ENCODE data around the gene MN1.

MN1 gene

DNA sequence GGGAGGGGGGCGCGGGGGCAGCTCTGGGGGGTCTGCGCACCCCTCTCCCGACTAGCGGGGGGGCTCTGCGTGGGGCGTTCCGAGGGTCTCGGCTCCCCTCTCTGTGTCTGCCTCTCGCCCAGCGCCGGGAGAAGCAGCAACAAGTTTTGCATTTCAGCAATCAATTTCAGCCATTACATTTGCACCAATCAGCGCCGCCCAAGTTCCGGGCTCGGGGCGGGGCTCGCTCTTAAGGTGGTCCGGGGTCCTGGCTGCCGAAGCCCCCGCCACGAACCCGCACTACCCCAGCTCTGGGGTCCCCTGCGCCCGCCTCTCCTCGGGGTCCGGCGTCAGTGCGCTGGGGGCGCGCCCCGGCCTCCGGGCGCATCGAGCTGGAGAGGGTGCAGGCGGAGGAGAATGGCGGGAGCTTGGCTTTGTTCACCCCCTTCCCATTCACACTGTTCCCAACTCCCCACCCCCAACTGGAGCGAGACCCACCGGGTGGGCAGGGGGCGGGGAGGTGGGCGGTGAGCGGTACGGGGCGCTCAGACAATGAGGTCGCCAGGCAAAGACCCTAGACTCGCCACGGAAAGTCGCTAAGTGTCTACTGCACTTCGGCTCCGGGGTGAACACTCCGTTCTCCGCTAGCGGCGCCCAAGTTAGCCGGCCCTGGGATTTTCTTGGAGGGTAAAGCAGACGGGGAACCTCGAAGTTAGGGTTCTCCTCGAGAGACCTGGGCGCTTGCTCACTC lies at the start of gene MN1:
MN1 (minus strand) TSS at position 141 of the 730 bp plus-strand sequence. CDS start 1,213 bp downstream, outside the sequence.
- peak; percentile 85 for DNase-seq

DNA sequence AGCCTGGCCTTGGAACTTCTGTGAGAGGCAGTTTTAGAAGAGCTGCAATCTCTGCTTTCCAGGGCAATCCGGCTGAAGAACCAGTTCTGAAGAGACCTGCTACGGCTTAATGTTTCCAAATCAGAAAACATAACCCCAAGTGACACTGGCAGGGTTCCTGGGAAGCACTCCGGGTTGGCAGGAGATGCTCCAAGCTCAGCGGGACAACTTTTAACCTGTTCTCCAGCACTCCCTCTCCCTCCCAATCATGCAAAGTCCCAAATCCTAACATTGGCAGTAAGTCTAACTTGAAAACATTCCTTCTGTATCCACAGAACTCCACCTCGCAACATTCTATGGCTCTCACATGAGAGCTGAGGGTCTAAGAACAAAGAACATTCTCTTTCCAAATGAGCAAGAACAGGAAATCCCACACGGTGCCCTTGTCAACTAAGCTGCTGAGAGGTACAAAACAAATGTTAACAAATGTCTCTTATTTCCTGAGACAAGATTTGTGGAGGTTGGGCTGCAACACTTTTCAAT lies 48.5 kb upstream of the MN1 start:
- DNase-seq: peak; percentile 56

DNA sequence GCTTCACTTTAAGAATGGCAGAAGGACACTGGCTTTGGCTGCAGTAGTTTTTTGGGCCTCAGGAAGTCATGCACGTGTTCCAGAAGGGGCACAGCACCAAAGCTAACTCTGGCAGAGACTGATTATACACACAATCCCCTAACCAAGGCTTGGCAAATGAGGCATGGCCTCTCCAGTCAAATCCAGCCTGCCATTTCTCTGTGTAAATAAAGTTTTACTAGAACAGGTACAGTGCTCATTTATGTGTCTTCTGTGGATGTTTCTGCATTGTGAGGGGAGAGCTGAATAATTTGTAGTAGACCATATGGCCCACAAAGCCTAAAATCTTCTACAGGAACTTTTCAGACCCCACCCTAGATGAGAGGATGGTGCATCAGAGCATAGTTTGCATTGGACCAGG lies 46.4 kb upstream of the MN1 start:
- no peak for DNase-seq

DNA sequence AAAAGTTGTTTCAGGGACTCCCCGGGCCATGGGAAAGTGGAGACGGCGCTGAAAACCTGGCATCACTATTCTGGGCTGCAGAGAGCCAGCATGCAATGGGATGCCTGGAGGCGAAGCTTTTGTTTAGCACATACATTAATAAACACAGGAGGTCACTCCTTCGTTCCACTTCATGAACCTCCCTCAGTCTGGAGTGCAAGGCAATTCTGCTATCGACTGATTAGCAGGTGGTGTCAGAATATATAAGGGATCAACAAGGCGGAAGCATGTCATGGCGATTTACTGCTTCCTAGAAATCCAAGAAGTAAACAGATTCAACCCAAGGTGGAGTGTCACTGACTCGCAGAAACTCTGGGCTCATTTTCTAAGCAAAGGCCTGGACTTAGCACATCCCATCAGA lies 45.4 kb upstream of the MN1 start:
- DNase-seq: no peak

DNA sequence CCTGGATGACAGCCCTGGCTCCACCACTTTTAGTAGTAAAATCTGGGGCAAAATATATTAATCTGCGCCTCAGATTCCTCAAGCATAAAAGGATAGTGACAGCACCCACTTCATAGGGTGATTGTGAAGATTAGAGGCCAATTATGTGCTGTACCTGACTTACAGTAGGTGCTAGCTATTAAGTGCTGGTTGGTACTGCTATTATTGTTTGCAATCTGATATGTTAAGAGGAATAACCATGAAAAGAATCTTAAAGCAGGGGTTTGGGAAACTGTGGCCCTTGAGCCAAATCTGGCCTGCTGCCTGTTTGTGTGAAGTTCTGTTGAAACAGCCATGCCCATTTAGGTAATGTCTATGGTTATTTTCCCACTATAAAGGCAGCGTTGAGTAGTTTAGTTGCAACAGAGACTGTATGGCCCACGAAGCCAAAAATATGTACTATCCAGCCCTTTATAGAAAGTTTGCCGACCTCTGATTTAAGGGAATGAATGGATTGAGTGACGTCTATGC lies 44.7 kb upstream of the MN1 start:
- no peak for DNase-seq

DNA sequence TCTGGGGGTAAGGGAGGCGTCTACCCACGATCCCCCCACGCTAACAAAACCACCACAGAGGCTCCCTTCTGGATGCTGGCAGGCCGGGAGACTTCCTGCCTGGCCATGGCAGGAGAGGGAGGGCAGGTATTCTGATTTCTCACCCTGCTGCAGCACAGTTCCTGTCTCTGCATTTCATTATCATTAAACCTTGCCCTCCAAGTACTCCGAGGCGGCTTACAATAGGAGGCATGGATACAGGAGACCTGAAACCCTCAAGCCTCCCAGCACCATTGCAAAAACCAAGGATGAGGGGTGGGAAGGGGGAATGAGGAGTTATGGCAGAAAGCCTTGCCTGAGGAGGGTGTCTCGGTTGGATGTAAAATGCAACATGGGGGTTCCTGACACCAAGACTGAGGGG lies 44.1 kb upstream of the MN1 start:
- no peak for DNase-seq

DNA sequence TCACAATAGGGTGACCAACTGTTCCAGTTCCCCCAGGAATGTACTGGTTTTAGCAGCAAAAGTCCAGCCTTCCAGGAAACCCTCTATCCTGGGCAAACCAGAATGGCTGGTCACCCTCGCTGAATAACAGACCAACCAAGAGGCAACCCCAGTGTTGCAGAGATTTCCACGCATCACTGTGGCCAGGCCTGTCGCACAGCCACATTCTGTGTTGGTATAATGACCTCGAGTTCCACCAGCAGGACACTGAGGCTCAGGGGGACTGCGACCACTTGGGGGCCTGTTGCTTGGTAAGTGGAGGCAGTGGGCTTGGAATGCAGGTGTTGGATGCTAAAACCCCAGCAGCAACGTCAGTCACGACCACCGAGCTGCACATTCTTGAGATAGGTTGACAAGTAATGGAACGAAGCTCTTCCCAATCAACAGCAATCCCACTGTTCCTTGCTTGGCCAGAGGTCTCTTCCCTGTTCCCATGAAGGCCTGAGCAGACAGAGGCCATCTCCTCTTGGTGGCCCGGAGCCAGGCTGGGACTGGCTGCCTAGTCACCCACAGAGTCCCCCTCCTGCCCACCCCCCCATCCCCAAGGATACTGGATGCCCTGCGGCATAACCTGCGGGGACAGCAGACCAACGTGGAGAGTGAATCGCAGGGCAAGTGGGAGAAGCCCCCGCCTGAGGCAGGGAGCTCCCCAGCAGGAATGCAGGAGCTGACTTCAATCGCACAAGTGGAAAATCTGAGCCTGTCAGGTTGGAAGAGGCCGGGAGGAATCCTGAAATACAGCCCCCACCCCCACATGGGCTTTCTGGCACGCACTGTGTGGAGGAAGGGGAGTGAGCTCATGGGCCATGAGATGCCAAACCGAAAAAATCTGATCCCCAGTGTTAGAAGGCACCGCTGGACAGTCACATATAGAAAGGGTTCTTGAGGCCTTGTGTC lies 43.4 kb upstream of the MN1 start:
- peak; percentile 80 for DNase-seq

DNA sequence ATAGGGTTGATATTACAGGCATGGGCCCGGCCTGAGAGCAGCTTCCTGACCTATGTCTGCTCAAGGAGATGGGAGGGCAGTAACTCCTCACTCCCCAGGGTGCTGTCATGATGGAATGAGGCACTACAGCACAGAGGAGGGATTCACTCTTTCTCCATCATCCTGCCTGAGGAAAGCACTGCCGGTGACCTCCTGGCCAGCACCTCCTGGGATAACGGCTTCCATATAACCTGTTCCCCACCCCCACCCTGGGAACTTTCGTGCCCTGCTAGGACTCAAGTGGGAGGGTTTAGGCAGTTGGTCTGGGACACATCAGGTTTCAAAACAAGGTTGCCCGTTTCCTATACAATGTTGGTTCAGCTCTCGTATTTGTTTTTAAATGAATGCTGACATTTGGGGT lies 42.7 kb upstream of the MN1 start:
- peak; percentile 30 for DNase-seq

DNA sequence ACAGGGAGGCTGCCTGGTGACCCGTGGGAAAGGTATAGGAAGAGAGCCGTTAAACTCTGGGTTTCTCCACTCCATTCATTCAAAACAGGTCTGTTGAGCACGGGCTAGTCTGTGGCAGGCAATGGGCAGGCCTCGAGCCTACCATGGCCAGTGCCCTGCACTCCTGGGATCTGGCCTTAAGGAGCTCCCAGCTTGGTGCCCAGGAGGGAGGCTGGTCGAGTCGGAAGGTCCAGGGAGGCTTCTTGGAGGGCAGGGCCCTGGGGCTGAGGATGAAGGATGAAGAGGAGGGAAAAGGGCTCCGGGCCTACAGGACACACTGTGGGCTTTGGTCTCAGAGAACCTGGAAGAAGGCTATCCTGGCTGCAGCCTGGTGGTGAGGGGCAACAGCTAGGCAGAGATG lies 41.9 kb upstream of the MN1 start:
- peak; percentile 41 for DNase-seq

DNA sequence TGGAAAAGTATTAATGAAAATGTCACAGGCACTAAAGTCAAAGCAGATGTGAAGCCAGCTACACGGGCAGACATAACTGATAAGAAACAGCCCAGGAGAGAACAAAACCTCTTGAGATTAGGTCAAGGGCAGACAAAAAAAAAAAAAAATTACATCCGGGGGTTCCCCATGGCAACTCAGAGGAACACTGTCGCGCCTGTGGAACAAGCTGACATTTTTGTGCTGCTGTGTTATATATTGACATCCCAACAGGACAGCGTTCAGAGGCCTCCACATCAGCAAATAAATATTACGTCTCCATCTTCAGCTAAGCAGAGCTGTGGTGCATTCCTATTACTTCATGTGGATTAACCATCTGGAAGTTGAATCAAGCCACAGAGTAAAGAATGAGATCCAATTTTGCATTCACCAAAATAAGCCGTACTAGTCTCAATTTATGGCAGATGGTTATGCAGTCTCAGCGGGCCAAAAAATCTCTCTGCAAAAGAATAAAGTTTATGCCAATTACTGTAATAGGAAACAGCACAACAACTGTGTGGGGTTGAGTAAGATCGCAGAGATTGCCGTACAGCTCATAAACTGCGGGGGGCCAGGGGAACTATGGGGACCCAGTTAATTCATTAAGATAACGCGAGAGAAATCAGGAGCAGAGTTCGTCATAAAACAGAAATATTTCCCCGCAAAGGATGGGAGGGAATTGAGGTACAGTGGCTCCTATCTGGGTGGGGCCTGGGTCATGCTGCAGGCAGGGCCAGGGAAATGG lies 41.3 kb upstream of the MN1 start:
- peak; percentile 49 for DNase-seq

DNA sequence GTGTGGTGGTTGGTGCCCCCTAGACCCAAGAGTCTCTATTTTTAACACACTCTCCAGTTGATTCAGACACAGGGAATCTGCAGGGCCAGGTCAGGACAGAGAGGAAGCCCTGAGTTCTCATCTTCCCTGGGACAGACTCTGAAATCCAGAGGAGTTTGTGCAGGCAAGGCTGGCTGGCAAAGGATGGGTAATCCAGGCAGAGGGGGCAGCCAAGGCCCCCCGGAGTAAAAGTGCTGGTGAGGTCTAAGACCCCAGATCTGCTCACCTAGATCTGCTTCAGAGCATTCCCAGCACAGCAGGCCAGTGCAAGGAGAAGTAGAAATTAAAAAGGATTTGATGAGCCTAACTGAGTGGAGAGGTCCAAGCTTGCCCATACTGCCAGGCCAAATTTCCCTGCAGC lies 40.6 kb upstream of the MN1 start:
- DNase-seq: no peak

DNA sequence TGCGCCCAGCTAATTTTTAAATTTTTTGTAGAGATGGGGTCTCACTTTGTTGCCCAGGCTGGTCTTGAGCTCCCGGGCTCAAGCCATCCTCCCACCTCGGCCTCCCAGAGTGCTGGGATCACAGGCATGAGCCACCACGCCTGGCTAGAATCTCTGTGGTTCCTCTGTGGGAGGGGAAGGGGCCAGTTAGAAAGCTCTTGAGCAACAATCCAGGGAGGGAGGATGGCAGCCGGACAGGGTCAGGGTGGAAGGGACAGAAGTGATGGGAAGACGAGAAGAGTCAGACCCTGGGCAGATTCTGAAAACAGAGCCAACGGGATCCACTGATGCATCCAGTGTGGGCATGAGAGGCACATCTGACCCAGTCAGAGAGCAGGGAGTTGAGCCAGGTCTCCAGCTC lies 38.9 kb upstream of the MN1 start:
- peak; percentile 10 for DNase-seq

DNA sequence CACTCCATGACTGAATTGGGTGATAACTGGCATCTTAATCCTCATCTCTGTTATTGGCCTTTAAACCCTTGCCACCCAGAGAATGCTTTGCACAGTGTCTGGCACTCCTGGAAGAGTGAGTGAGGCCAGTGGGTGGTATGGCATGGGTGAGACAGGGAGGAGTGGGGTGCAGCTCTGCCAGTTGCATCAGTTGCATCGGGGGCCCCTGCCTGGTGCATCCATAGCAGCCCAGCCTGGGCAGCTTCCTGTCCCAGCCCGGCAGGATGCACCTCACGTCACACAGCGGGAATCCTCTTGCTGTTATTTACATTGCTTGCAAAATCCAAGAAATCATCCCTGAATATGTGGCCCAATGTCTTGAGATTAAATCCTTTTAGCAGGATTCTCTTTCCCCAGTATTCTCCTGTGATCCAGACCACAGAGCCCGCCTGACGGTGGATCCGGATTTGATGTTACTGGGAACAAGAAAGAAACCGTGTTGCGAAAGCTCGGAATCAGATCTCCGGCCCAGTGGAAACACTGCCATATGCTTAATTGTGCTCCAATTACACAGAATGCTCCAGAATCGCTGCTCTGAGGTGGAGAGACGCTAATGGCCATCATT lies 37.6 kb upstream of the MN1 start:
- peak; percentile 34 for DNase-seq

DNA sequence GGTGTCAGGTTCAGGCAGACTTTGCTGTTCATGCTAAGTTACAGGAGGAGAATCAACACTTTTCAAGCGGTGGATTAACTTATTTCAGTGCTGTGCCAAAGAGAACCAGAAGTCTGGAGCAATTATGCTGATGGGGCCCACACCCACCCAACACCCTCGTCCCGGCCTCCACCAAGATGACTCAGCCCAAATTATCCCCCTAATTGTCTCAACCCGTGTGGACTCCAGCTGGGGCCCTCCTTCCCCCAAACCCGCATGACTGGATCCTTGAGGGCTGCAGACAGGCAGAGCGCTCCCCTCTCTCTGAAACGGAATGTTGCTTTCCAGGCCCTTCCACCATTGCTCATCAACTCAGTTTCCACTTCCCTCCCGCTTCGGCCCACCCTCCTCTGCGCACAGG lies 34.6 kb upstream of the MN1 start:
- no peak for DNase-seq

DNA sequence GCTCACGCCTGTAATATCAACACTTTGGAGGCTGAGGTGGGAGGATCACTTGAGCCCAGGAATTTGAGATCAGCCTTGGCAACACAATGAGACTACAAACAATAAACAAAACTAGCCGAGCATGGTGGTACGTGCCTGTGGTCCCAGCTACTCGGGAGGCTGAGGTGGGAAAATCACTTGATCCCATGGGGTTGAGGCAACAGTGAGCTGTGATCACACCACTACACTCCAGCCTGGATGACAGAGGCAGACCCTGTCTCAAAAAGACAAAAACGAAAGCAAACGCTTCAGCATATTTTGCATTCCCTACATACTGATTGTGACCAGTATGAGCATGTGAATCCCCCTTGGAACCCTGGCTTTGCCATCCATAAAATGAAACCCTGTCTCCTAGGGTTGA lies 33.9 kb upstream of the MN1 start:
- no peak for DNase-seq

DNA sequence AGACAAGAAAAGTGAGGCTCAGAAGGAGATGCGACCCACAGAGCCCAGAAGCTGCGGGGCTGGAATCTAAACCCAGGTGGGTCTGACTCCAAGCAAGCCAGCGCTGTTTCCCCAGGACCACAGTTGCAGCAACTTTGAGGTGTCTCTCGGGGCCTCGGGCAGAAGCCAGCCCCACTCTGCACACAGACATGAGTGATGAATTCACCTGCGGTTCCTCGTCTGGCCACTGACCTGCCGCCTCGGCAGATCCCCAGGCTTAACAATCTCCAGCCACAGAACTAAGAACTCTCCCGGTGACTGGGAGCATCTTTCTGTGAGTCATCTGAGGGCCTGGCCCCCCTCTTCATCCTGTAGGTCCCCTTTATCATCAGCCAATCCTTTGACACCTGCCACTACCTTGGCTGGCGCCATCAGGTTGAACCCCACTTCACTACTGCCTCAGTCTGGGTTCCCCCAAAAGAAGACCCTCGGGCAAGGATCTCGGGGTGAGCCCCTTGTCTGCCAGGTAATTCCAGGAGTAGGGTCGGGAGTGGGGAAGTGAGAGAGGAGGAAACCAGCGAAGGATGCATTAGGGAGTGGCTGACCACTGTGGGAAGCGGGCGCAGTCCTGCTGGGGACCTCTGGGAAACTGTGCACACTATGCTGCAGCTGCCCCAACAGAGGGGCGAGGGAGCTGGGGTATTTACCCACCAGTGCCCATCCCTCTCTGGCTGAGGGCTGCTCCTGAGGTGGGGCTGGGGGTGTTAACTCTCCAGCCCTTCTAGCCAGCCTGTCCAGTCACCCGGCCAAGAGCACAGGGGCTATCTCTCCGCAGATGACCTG lies 33.0 kb upstream of the MN1 start:
- no peak for DNase-seq

DNA sequence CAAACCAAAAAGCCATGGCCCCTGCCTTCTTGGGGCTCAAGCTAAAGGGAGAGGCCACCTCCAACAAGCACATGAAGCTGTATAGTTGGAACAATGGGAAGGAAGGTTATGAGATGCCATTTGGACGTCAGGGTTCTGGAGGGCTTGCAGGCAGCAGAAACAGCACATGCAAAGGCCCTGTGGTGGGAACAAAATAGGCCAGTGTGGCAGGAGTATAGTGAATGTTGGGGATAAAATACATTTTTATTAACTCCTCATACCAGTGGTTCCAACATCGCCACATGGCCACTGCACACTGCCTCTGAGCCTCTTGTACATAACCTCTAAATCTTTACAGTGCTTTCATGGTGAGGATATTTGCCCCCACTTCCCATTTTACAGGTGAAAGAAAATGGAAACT lies 32.2 kb upstream of the MN1 start:
- no peak for DNase-seq

DNA sequence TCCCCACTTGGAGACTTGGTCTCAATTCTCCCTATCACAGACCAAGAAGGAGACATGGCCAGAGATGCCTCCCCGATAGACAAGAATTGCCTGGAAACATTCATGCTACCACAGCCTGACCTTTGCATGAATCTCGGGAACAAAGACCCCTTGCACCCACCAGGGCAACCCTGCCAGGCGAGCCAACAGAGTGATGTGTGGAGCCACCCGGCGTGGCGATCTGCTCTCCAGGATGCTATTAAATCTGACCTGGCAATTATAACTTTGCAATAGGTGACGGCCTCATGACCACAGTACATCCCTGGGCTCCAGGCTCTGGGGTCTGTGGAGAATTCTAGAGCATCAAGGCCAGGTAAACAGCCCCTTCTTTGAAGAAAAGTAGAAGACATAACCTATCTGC lies 31.1 kb upstream of the MN1 start:
- DNase-seq: no peak

DNA sequence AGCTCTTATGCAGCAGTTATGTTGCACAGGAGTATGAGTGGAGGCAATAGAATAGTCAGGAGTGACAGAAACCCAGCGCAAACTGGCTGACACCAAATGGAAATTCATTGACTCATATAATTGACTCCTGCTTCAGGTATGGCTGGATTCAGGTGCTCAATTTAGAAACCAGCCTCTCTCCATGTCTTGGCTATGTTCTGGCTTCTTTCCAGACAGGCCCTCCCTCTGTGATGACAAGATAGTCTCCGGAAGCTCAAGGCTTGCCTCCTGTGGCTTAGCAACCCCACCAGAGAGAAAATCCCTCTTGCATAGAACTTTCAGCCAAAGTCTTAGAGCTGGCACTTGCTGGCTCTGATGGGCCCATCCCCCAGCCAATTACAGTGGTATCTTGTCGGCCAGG lies 28.1 kb upstream of the MN1 start:
- DNase-seq: no peak

DNA sequence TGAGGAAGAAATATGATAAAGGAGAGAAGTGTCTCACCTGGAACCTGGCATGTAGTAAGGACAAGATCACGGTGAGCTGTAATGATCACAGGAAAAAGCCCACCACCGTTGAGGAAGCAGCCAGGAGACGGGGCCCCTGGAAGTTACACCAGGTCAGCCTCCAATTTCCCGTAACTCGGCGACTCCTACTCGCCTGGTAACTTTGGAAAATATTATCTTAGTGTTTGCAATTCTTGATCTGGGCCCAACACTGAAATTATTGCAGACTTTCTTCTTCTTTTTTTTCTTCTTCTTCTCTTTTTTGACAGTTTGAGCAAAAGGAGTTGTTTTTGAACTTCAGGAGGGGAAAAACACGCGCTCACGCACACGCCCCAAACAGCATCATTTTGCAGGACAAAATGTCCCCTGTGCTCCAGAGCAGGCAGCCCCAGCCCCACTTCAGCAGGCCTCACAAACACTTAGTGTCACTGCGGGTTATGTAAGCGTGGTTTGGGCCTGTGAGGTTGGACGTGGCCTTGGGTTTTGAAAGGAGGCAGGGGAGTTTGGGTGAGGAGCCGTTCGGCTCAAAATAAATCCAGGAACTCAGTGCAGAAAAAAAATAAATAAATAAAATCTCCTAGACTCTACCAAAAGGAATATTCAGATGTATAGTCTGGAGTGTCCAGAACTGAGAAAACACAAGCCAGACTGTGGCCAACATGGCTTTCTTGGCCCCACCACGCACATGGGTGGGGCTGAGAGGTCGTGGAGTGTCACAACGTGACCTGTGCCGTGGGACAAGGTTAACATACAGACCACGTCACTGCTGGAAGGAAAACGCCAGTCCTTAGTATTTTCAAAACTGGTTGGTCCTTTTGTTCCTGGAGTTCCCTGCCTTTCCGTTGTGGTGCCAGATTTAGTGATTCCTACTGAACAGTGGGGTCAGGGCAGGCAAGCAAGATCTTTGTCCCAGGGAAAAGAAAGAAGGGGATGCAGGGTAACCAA lies 26.3 kb upstream of the MN1 start:
- DNase-seq: no peak
